GM06990 (cell line): Measurements from ENCODE around the gene ETNK1.

ENCODE experiments used
- DNase-seq: peaks from one replicate; pipeline ENCODE4 v3.0.0-alpha.2; 2011; ENCODE audit not compliant: insufficient read length; ENCODE audit errors: extremely low read depth
- H3K27me3 ChIP-seq: replicated peaks from 2 replicates; pipeline ENCODE4 v1.6.0; 2011; ENCODE audit warnings: low read length; ENCODE audit not compliant: control insufficient read depth, insufficient read depth
- H3K36me3 ChIP-seq: 2 replicates; pipeline ENCODE4 v1.5.1; 2011; ENCODE audit warnings: low read length; ENCODE audit not compliant: control insufficient read depth, insufficient read depth
- H3K4me3 ChIP-seq: replicated peaks from 2 replicates; pipeline ENCODE4 v1.5.1; 2011; ENCODE audit warnings: low read depth, mild to moderate bottlenecking, control low read depth, low read length
- TF ChIP-seq, protein P1 (sequence below): IDR thresholded peaks from 2 replicates; pipeline ENCODE4 v1.5.1; 2011; ENCODE audit warnings: low read length, control low read depth, mild to moderate bottlenecking, inconsistent platforms; ENCODE audit not compliant: insufficient read depth, poor library complexity, severe bottlenecking

The ETNK1 gene

GRCh38 chr12:22677781-22678574, 53.0 kb downstream of the ETNK1 start:
- DNase-seq, result no peak
- Histone ChIP-seq H3K27me3 (no peaks in the 10 kb centered on the region), H3K4me3 (no peak overlapping the region), H3K36me3 (peaks cover 8% of the 10 kb centered on the region)
- TF ChIP-seq, protein P1, sequence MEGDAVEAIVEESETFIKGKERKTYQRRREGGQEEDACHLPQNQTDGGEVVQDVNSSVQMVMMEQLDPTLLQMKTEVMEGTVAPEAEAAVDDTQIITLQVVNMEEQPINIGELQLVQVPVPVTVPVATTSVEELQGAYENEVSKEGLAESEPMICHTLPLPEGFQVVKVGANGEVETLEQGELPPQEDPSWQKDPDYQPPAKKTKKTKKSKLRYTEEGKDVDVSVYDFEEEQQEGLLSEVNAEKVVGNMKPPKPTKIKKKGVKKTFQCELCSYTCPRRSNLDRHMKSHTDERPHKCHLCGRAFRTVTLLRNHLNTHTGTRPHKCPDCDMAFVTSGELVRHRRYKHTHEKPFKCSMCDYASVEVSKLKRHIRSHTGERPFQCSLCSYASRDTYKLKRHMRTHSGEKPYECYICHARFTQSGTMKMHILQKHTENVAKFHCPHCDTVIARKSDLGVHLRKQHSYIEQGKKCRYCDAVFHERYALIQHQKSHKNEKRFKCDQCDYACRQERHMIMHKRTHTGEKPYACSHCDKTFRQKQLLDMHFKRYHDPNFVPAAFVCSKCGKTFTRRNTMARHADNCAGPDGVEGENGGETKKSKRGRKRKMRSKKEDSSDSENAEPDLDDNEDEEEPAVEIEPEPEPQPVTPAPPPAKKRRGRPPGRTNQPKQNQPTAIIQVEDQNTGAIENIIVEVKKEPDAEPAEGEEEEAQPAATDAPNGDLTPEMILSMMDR, result no peak

DNA sequence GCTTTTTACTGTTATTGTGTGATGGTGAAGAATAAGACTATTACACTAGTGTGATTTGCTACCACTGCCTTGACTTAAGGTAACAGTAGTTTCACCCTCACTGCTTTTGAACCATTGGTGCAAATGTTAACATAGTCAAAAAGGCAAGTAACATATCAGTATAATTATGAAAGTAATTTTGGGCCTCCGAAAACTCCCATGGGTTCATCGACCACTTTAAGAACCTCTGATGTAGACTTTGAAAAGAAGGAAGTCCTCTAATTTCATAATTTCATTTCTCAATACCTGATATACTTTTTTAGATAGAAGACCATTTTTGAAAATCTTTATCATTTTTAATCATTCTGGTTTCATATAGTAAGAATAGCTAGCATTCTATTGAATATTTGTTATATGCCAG, 57.7 kb downstream of the ETNK1 start:
- no peaks in the 10 kb centered on the region for H3K27me3 ChIP-seq
- DNase-seq, result no peak
- no peak overlapping the region for H3K4me3 ChIP-seq
- TF ChIP-seq, protein P1, result no peak
- peaks cover 7% of the 10 kb centered on the region for H3K36me3 ChIP-seq

DNA sequence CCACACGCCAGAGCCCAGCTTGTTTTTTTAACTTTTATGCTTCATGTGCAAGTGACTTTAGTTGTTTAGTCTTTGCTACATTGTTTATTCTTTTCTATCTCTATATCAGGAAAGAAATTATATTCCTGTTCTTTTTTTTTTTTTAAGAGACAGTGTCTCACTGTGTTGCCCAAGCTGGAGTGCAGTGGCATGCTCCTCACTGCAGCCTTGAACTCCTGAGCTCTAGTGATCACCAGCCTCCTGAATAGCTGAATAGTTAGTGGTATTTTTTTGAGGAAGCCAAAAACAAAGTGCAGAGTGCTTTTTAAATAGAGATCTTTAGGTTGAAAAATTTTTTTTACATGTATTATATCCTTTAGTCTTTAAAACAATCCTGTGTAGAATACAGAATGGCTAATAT, 58.2 kb downstream of the ETNK1 start:
- no peaks in the 10 kb centered on the region for H3K27me3 ChIP-seq
- no peak overlapping the region for H3K4me3 ChIP-seq
- peaks cover 7% of the 10 kb centered on the region for H3K36me3 ChIP-seq
- no peak for DNase-seq
- TF ChIP-seq, protein P1, result no peak

GRCh38 chr12:22684140-22685118, 59.5 kb downstream of the ETNK1 start:
- Histone ChIP-seq H3K36me3 (peaks cover under 1% of the 10 kb centered on the region; the same call in 1 of the 2 replicates), H3K4me3 (no peak overlapping the region), H3K27me3 (no peaks in the 10 kb centered on the region)
- peak; percentile 31 for DNase-seq
- TF ChIP-seq, protein P1, result peak; percentile 49

- TF ChIP-seq, protein P1, result no peak
- no peaks in the 10 kb centered on the region for H3K36me3 ChIP-seq
- DNase-seq, result no peak
- H3K27me3 ChIP-seq, result no peaks in the 10 kb centered on the region
- H3K4me3 ChIP-seq, result no peak overlapping the region
Observed at GRCh38 chr12:22686193-22686592, 61.2 kb downstream of the ETNK1 start.
